AG04449 (cell line): ENCODE data around the gene TFB1M.

Experiments used
- CTCF ChIA-PET: fragments of 350-600 bp; formaldehyde crosslinking; extraction: SDS; loops from one replicate; lab custom pipeline; 2021; ENCODE audit warnings: antibody characterized with exemption; lab: Yijun Ruan, JAX
- POLR2A ChIA-PET: fragments of 400-600, 350-600 bp; formaldehyde crosslinking; extraction: SDS; loops from one replicate; lab custom pipeline; 2020; ENCODE audit warnings: antibody characterized with exemption, inconsistent platforms; lab: Yijun Ruan, JAX
- DNase-seq: peaks from one replicate; pipeline ENCODE4 v3.0.0-alpha.2; 2010; ENCODE audit warnings: low read depth, low spot score
- H3K4me3 ChIP-seq: 2 replicates; pipeline ENCODE4 v1.5.1; 2011; ENCODE audit warnings: low read depth, mild to moderate bottlenecking, control low read depth, low read length
- TF ChIP-seq, protein P1 (sequence below): IDR thresholded peaks from one replicate; pipeline ENCODE4 v1.5.1; 2011; ENCODE audit warnings: mild to moderate bottlenecking, moderate library complexity, low read length, control low read depth, inconsistent platforms; ENCODE audit not compliant: insufficient read depth; ENCODE audit errors: missing control alignments

Gene TFB1M

DNA sequence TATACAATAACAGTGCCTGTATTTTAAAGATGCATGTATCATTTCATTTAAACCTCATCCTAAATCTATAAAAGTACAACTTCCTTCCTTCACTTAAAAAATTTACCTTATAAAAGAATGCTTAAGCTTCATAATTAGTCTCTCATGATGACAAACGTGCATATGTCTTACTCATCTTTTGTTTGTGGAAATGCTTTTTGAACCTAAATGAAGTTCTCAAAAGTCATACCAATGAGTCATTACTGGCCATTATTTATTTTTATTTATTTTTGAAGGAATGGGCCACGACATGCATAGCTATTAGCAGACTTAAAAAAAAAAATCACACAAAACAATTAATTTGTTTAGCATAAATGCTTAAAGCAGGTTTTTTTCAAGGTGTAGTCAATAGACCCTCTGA, 3.7 kb downstream of the TFB1M start:
- no peak for DNase-seq
- no peak overlapping the region for H3K4me3 ChIP-seq
- CTCF ChIA-PET, result interaction anchor here (0.9 to 1.6 kb wide), 3 partner anchors 12 to 635 kb away, joined by 3 to 4 read pairs (median 3); no protein-coding TSS in a partner anchor
- POLR2A ChIA-PET, result no interaction called here
- TF ChIP-seq, protein P1, sequence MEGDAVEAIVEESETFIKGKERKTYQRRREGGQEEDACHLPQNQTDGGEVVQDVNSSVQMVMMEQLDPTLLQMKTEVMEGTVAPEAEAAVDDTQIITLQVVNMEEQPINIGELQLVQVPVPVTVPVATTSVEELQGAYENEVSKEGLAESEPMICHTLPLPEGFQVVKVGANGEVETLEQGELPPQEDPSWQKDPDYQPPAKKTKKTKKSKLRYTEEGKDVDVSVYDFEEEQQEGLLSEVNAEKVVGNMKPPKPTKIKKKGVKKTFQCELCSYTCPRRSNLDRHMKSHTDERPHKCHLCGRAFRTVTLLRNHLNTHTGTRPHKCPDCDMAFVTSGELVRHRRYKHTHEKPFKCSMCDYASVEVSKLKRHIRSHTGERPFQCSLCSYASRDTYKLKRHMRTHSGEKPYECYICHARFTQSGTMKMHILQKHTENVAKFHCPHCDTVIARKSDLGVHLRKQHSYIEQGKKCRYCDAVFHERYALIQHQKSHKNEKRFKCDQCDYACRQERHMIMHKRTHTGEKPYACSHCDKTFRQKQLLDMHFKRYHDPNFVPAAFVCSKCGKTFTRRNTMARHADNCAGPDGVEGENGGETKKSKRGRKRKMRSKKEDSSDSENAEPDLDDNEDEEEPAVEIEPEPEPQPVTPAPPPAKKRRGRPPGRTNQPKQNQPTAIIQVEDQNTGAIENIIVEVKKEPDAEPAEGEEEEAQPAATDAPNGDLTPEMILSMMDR, result no peak

DNA sequence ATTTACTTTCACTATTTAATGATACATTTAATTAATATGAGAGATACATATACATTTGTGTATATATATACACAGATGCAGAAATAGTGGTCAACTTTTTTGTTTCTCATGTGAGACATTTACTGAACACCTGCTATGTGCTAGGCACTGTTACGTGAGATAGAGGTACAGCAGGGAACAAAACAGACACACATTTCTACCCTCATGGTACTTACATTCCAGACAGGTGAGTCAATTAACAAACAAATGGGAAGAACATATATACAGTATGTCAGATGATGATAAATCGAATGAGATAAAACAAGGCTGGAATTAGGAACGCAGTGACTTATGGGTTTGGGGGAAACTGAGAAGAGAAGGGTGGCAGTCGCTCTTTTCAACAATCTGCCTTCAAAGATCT, 5.1 kb downstream of the TFB1M start:
- POLR2A ChIA-PET, result no interaction called here
- H3K4me3 ChIP-seq, result no peak overlapping the region
- CTCF ChIA-PET, result no interaction called here
- TF ChIP-seq, protein P1, result no peak
- no peak for DNase-seq

DNA sequence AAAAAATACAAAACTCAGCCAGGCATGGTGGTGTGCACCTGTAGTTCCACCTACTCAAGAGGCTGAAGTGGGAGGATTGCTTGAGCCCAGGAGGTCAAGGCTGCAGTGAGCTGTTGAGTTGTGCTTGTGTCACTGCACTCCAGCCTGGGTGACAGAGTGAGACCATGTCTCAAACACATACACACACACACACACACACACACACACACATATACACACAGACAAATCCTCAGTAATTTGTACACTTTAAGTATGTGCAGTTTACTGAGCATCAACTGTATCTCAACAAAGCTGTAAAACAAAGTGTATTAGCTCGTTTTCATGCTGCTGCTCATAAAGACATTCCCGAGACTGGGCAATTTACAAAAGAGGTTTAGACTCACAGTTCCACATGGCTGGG, 7.3 kb downstream of the TFB1M start:
- ChIA-PET CTCF (interaction anchor here (0.8 to 1.7 kb wide), 5 partner anchors 10 to 379 kb away, joined by 3 to 7 read pairs (median 4); no protein-coding TSS in a partner anchor), POLR2A (no interaction called here)
- H3K4me3 ChIP-seq, result no peak overlapping the region

DNA sequence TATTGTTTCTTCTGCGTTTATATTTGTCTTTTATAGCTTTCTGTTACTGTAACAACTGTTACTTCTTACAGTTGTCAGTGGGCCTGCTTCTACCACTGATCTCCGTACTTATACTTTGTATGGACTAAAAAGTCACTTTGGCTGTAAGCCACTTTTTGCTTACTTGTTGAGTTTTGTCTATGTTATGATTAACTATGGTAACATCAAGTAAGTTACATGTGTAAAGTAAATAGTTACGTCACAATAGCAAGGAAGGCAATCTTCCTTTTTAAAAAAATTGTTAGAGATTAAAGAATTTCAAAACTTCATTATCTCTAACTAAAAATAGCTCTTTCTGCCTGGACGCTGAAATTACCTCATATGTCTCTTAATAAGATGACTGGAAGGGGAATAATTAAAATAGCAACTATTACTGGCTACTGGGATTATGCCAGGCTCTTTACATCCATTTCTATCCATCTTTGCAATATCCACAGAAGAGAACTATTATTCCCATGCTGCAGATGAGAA, 10.9 kb downstream of the TFB1M start:
- TF ChIP-seq, protein P1, result no peak
- POLR2A ChIA-PET, result no interaction called here
- CTCF ChIA-PET, result interaction anchor here (1.8 kb wide), 1 partner anchor 12 kb away, joined by 4 read pairs; no protein-coding TSS in a partner anchor
- H3K4me3 ChIP-seq, result no peak overlapping the region
- no peak for DNase-seq

More for the DNA sequence above, 7.3 kb downstream of the TFB1M start:
- DNase-seq, result no peak
- TF ChIP-seq, protein P1, result no peak

DNA sequence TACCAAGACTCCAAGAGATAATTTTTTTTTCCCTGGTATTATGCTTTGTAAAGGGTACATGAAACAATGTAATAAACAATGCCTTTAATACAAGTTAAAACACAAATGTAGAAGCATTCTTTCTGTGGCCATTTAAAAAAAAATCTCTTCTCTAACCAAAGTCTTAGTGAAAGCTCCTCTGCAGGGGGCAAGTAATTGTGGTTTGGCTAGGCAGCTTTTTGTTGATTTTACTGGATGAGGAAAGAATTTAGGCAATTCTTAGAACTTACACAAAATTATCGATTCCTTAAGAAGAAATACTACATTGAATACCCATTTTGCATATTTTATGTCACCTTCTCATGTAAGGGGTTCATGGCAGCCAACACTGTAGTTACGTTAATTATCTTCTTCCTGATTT, 12.4 kb downstream of the TFB1M start:
- POLR2A ChIA-PET, result no interaction called here
- no peak overlapping the region for H3K4me3 ChIP-seq
- TF ChIP-seq, protein P1, result no peak
- peak; percentile 44 for DNase-seq
- CTCF ChIA-PET, result interaction anchor here (1.3 to 1.8 kb wide), 3 partner anchors 13 to 124 kb away, joined by 3 to 4 read pairs (median 4); no protein-coding TSS in a partner anchor

DNA sequence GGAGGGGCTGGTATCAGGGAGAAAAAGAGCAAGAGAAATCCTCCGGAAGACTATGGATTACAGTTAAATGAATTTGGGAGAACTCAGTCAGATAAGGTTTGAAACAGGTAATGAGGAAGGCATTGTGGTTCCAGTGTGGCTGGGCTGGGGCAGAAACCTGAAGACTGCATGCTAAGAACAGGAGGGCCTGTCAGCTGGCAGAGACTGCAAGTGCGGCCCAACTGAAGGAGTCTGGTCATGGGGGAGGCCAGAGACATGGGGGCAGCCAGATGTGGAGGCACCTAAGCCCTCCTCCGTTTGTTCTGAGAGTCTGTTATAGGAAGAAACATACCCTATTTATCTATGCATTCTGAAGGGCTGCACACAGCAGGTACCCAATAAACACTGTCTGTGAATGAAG, 16.6 kb downstream of the TFB1M start:
- ChIA-PET CTCF (interaction anchor here (1.8 kb wide), 1 partner anchor 10 kb away, joined by 4 read pairs; no protein-coding TSS in a partner anchor), POLR2A (no interaction called here)
- TF ChIP-seq, protein P1, result no peak
- H3K4me3 ChIP-seq, result no peak overlapping the region
- no peak for DNase-seq
